Measurements from ENCODE around the gene RAC2.
A peak's percentile ranks its signal among the peaks of the same experiment; 100 is the strongest.
"Not testable (repeated sequence)": the region's sequence is repeated elsewhere in the genome, so short reads cannot be mapped to it uniquely, and the experiment has no call there.

Gene RAC2

GRCh38 chr22:37201443-37201820, 42.6 kb downstream of the RAC2 start:
- DNase-seq = not testable (repeated sequence)

- no peak for DNase-seq
Observed at GRCh38 chr22:37199760-37200108, 44.3 kb downstream of the RAC2 start.

GRCh38 chr22:37199103-37199759, 44.8 kb downstream of the RAC2 start:
- peak; percentile 99 for DNase-seq

GRCh38 chr22:37198258-37199102, 45.6 kb downstream of the RAC2 start:
- DNase-seq = peak; percentile 84

GRCh38 chr22:37197451-37198257, 46.4 kb downstream of the RAC2 start:
- no peak for DNase-seq

- DNase-seq = no peak
Observed at GRCh38 chr22:37196539-37197450, 47.3 kb downstream of the RAC2 start.

GRCh38 chr22:37195921-37196320, 48.1 kb downstream of the RAC2 start:
- DNase-seq = no peak

- DNase-seq = no peak
Observed at GRCh38 chr22:37194750-37195149, 49.3 kb downstream of the RAC2 start.

- no peak for DNase-seq
Observed at GRCh38 chr22:37193629-37194191, 50.4 kb downstream of the RAC2 start.

GRCh38 chr22:37192741-37193140, 51.3 kb downstream of the RAC2 start:
- no peak for DNase-seq

GRCh38 chr22:37192204-37192603, 51.9 kb downstream of the RAC2 start:
- DNase-seq = no peak

- no peak for DNase-seq
Observed at GRCh38 chr22:37190262-37190780, 53.7 kb downstream of the RAC2 start.

- DNase-seq = no peak
Observed at GRCh38 chr22:37188901-37189466, 55.1 kb downstream of the RAC2 start.

GRCh38 chr22:37187891-37188761, 55.9 kb downstream of the RAC2 start, which contains the start of gene C1QTNF6:
Gene C1QTNF6, minus strand, starts transcription at chr22:37188247. Its CDS starts 34 bp downstream, at chr22:37188213.
- no peak for DNase-seq

- DNase-seq = no peak
Observed at GRCh38 chr22:37187552-37187890, 56.5 kb downstream of the RAC2 start.

- no peak for DNase-seq
Observed at GRCh38 chr22:37186997-37187522, 57.0 kb downstream of the RAC2 start.

- no peak for DNase-seq
Observed at GRCh38 chr22:37186228-37186996, 57.7 kb downstream of the RAC2 start.

GRCh38 chr22:37185646-37186227, 58.3 kb downstream of the RAC2 start:
- no peak for DNase-seq
